ENCODE measurements around the gene GNAI3. TPM values are rescaled to one million over a fixed set of nuclear protein-coding genes. Genes with fewer than 3 reads are reported as not detected.

Gene GNAI3
- total and polyA plus RNA-seq, 2 experiments from 2014 or later, result 5.0 to 7.9 TPM

- Histone ChIP-seq H3K27ac (no peak overlapping the region), H3K9me3 (ENCODE audit: low read depth) (no peaks in the 10 kb centered on the region), H3K27me3 (peaks cover 3% of the 10 kb centered on the region), H3K36me3 (no peaks in the 10 kb centered on the region), H3K4me1 (ENCODE audit: low read depth) (no peaks in the 10 kb centered on the region), H3K4me3 (no peak overlapping the region)
- DNase-seq (ENCODE audit: low read depth in 1 of 2, low spot score in 1 of 2), result no peak
- no peak for TF ChIP-seq CTCF (IDR thresholded peaks at IDR 0.05; ENCODE audit: low read depth, low read length)
These were observed 27.1 kb upstream of the GNAI3 start for GRCh38 chr1:109521002-109521951.

- Histone ChIP-seq H3K4me1 (ENCODE audit: low read depth) (no peaks in the 10 kb centered on the region), H3K9me3 (ENCODE audit: low read depth) (no peaks in the 10 kb centered on the region), H3K27me3 (peaks cover 3% of the 10 kb centered on the region), H3K36me3 (no peaks in the 10 kb centered on the region), H3K27ac (no peak overlapping the region), H3K4me3 (no peak overlapping the region)
- DNase-seq (ENCODE audit: low read depth in 1 of 2, low spot score in 1 of 2), result no peak
- no peak for TF ChIP-seq CTCF (IDR thresholded peaks at IDR 0.05; ENCODE audit: low read depth, low read length)
These were observed 26.4 kb upstream of the GNAI3 start for GRCh38 chr1:109522026-109522425.

- H3K36me3 ChIP-seq, result no peaks in the 10 kb centered on the region
- no peak overlapping the region for H3K4me3 ChIP-seq
- H3K4me1 ChIP-seq (ENCODE audit: low read depth), result no peaks in the 10 kb centered on the region
- no peaks in the 10 kb centered on the region for H3K9me3 ChIP-seq (ENCODE audit: low read depth)
- H3K27ac ChIP-seq, result no peak overlapping the region
- DNase-seq (ENCODE audit: low read depth in 1 of 2, low spot score in 1 of 2), result no peak
- peaks cover 3% of the 10 kb centered on the region for H3K27me3 ChIP-seq
- no peak for TF ChIP-seq CTCF (IDR thresholded peaks at IDR 0.05; ENCODE audit: low read depth, low read length)
These were observed 24.7 kb upstream of the GNAI3 start for GRCh38 chr1:109523706-109524105.

- no peak overlapping the region for H3K4me3 ChIP-seq
- DNase-seq (ENCODE audit: low read depth in 1 of 2, low spot score in 1 of 2), result no peak
- H3K4me1 ChIP-seq (ENCODE audit: low read depth), result no peaks in the 10 kb centered on the region
- H3K9me3 ChIP-seq (ENCODE audit: low read depth), result no peaks in the 10 kb centered on the region
- no peaks in the 10 kb centered on the region for H3K36me3 ChIP-seq
- TF ChIP-seq CTCF (IDR thresholded peaks at IDR 0.05; ENCODE audit: low read depth, low read length), result no peak
- peaks cover 3% of the 10 kb centered on the region for H3K27me3 ChIP-seq
- H3K27ac ChIP-seq, result no peak overlapping the region
These were observed 21.2 kb upstream of the GNAI3 start for GRCh38 chr1:109527098-109527811.

- H3K4me1 ChIP-seq (ENCODE audit: low read depth), result peaks cover 4% of the 10 kb centered on the region
- DNase-seq (ENCODE audit: low read depth in 1 of 2, low spot score in 1 of 2), result no peak
- no peaks in the 10 kb centered on the region for H3K9me3 ChIP-seq (ENCODE audit: low read depth)
- H3K4me3 ChIP-seq, result no peak overlapping the region
- H3K27ac ChIP-seq, result no peak overlapping the region
- peaks cover 3% of the 10 kb centered on the region for H3K27me3 ChIP-seq
- TF ChIP-seq CTCF (IDR thresholded peaks at IDR 0.05; ENCODE audit: low read depth, low read length), result no peak
- no peaks in the 10 kb centered on the region for H3K36me3 ChIP-seq
These were observed 20.3 kb upstream of the GNAI3 start for GRCh38 chr1:109527846-109528695.
